Activated effector memory CD4-positive, alpha-beta T cell treated with anti-CD3 and anti-CD28 coated beads, Interleukin-2, amount 50 U/mL, for 16 hours (primary cell): ENCODE data around the gene TXNDC17.
"Not testable (repeated sequence)": the region's sequence is repeated elsewhere in the genome, so short reads cannot be mapped to it uniquely, and the experiment has no call there.

Experiments used
- DNase-seq: peaks from one replicate; pipeline ENCODE4 v3.0.0-alpha.2; 2020

The TXNDC17 gene

GRCh38 chr17:6640536-6641246, at the start of gene TXNDC17, which contains the start of gene KIAA0753:
TSS of gene TXNDC17 (plus strand) at chr17:6641060. CDS start at chr17:6641083, 23 bp downstream.
TSS of gene KIAA0753 (minus strand) at chr17:6640711. CDS start at chr17:6635103, 5,608 bp downstream.
- DNase-seq: peak; percentile 96

DNA sequence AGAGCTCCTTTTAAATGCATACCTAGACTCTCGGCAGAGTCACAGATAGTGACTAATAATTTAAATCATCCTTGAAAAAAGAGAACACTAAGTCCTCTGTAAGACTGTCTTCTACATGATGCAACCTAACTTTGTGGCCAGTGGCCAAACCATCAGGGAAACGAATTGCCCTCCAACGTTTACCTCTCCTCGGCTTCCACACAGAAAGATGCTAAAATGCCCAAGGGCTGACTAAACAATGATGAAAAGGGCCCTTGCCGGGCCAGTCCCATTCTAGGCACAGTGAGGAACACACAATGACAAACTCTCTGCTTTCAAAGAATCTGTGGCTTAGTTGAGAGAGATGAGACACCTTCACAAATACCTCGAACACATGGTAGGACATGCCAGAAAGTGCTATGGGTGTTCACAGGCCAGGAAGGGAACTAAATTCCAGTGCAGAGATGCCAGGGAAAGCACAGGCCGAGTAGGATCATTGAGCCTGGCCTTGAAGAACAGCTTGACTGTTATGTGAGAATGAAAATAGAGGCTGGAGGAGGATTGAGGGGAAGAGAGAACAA, 49.2 kb upstream of the TXNDC17 start:
- DNase-seq: no peak

- no peak for DNase-seq
These were observed 48.7 kb upstream of the TXNDC17 start for GRCh38 chr17:6592173-6592572.

- not testable (repeated sequence) for DNase-seq
These were observed 47.5 kb upstream of the TXNDC17 start for GRCh38 chr17:6593371-6593770.

GRCh38 chr17:6596081-6596480, 44.8 kb upstream of the TXNDC17 start:
- no peak for DNase-seq

GRCh38 chr17:6596511-6596910, 44.3 kb upstream of the TXNDC17 start:
- DNase-seq: no peak

GRCh38 chr17:6596941-6597340, 43.9 kb upstream of the TXNDC17 start:
- DNase-seq: no peak

- no peak for DNase-seq
These were observed 43.1 kb upstream of the TXNDC17 start for GRCh38 chr17:6597727-6598126.

- DNase-seq: no peak
These were observed 41.5 kb upstream of the TXNDC17 start for GRCh38 chr17:6599364-6599763.

- DNase-seq: no peak
These were observed 38.7 kb upstream of the TXNDC17 start for GRCh38 chr17:6602141-6602540.

DNA sequence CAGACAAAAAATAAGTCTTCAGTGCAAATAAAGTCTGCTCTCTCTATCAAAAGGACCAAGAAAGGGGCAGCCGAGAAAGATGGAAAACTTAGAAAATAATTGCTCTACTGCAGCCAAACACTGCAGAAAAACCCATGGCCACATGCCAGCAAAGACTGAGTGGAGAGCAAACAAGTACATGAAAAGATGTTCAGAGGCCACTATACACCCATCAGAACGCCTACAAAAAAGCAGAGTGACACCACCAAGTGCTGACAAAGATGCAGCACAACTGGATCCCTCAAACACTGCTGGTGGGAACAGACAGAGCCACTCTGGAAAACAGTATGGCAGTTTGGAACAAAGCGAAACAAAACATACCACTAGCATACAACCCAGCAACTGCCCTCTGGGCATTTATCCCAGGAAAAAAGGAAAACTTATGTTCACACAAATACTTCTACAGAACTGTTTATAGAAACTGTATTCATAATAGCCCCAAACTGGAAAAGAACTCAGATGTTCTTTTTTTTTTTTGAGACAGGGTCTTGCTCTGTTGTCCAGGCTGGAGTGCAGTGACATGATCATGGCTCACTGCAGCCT, 37.0 kb upstream of the TXNDC17 start:
- DNase-seq: no peak

- no peak for DNase-seq
These were observed 35.7 kb upstream of the TXNDC17 start for GRCh38 chr17:6605142-6605541.

GRCh38 chr17:6608321-6608720, 32.5 kb upstream of the TXNDC17 start:
- no peak for DNase-seq

GRCh38 chr17:6610011-6610410, 30.8 kb upstream of the TXNDC17 start:
- no peak for DNase-seq

- no peak for DNase-seq
These were observed 29.6 kb upstream of the TXNDC17 start for GRCh38 chr17:6611231-6611630.

- no peak for DNase-seq
These were observed 16.9 kb upstream of the TXNDC17 start for GRCh38 chr17:6623941-6624340.

DNA sequence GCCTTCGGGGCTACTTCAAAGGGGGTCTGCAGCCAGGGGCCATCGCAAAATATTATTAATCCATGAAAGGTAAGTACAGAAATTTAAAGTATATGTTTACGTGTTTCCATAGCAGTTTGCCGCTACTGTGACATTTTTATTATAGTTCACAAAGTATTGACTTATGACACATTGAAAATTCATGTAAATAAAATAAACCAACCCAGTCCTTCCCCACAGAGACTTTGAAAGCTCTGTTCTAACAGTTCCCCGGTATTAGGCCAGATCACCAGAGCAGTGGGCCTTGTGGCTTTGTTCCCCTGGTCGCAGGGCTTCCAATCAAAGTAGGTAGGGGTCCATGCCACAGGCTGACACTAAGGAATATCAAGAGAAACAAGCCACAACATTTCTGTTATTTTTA, 14.2 kb upstream of the TXNDC17 start:
- DNase-seq: no peak

- DNase-seq: no peak
These were observed 13.8 kb upstream of the TXNDC17 start for GRCh38 chr17:6627019-6627418.

DNA sequence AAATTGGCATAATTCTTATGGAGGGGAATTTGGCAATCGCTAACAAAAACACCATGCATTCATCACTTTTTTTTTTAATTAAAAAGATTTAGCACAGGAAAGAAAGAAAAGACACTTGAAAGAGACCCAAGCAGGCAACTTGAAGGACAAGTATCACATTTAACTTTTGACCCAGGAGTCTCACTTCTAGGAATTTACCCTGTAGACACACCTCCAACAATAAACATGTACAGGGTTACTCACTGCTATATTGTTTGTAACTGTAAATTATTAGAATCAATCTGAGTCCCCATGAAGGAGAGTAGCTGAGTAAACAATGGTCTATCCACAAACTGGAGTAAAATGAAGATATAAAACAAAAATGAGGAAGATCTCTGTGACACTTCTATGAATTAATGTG, 10.5 kb upstream of the TXNDC17 start:
- DNase-seq: no peak

DNA sequence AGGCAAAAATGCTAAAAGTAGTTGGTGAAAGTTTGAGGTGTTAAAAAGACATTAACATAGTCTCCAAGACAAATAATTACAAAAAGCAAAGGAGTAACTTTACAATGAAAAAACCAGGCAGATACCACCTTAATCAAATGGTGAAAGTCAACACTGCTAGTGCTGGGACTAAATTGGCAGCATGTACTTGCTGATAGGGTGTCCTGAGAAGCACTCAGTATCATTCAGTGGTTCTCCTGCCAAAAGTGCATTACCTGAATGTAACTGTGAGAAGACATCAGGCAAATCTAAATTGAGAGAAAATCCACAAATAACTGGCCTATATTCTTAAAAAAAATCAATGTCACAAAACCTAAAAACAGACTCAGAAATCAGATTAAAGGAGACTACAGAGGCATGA, 8.3 kb upstream of the TXNDC17 start:
- no peak for DNase-seq

- no peak for DNase-seq
These were observed 7.6 kb upstream of the TXNDC17 start for GRCh38 chr17:6633263-6633662.

- DNase-seq: no peak
These were observed 4.8 kb upstream of the TXNDC17 start for GRCh38 chr17:6636105-6636504.

DNA sequence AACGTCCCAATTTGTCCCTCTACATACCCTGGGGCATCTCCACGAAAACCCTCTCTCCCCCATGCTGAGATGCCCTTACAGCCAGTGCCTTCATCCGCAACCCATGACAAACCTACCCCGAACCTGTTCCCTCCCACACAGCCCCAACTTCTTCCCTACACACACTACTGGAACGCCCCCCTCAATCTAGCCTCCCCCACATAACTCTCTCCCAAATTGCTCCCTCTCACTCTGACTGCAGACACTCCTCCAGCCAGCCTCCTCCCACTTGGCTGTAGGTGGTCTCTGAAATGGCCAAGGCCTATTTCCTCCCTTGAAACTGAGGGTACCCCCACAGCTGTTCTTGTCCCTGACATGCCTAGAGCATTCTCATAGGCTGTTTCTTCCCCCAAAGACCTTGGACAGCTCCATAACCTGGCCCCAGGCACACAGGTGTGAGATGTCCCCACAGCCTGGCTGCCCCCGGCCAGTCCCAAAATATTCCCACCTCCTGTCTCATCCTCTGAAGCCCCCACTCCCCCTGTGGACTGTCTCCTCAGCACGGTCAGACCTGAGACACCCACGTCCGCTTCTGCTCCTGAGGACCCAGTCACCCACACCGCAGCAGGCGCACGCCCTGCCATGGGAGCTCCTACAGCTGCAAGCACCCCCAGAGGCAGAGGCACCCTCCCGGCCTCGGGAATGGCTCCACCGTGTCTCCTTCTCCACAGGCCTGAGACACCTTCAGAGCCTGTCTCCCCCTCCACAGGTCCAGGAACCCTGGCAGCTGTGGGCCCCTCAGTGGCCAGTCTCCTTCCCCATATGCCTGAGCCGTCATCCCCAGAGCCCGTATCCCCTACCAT, 4.0 kb upstream of the TXNDC17 start:
- DNase-seq: no peak

- DNase-seq: no peak
These were observed 3.4 kb upstream of the TXNDC17 start for GRCh38 chr17:6637458-6637840.
